H1 (cell line): ENCODE data around the gene MACROD2. TPM values are rescaled to one million over a fixed set of nuclear protein-coding genes. Genes with fewer than 3 reads are reported as not detected.

Experiments used
- CTCF ChIA-PET: fragments of 300-600 bp; sonication (Branson Sonifier 250); formaldehyde crosslinking; loops from one replicate; lab custom pipeline; 2021; ENCODE audit not compliant: partially characterized antibody; lab: Charles Lee
- POLR2A ChIA-PET: fragments of 300-600 bp; sonication (Branson Sonifier 250); formaldehyde crosslinking; loops from one replicate; lab custom pipeline; 2021; ENCODE audit warnings: inconsistent platforms; ENCODE audit not compliant: partially characterized antibody; lab: Charles Lee
- DNase-seq, 2 experiments: peaks; one replicate each; pipeline versions ENCODE4 v3.0.0 to v3.0.0-alpha.2; 2010 to 2022; ENCODE audit warnings: low spot score in 2 of 2, low read depth in 1 of 2, mixed read lengths in 1 of 2
- FAIRE-seq: peaks from 2 replicates; lab custom pipeline; 2011; peaks lifted over from hg19 to GRCh38; lab: Jason Lieb, UNC
- H2AFZ ChIP-seq: 2 replicates; pipeline ENCODE4 v1.8.1; 2012; ENCODE audit warnings: low read length, inconsistent platforms
- H2AK5ac ChIP-seq: 2 replicates; pipeline ENCODE4 v1.6.1; 2013; ENCODE audit warnings: low read depth, low read length
- H2BK120ac ChIP-seq: replicated peaks from 2 replicates; pipeline ENCODE3; 2013; ENCODE audit warnings: low read depth, low read length, inconsistent platforms
- H2BK12ac ChIP-seq: 2 replicates; pipeline ENCODE4 v1.6.1; 2013; ENCODE audit warnings: low read depth, low read length
- H2BK15ac ChIP-seq: 2 replicates; pipeline ENCODE4 v1.6.1; 2013; ENCODE audit warnings: low read length
- H2BK20ac ChIP-seq: 2 replicates; pipeline ENCODE4 v1.6.1; 2013; ENCODE audit warnings: low read length
- H2BK5ac ChIP-seq: 2 replicates; pipeline ENCODE4 v1.6.1; 2013; ENCODE audit warnings: low read depth, low read length
- H3K14ac ChIP-seq: 2 replicates; pipeline ENCODE4 v1.6.1; 2013; ENCODE audit warnings: inconsistent platforms; ENCODE audit not compliant: insufficient read length
- H3K18ac ChIP-seq: 2 replicates; pipeline ENCODE4 v1.6.1; 2013; ENCODE audit warnings: low read length; ENCODE audit errors: extremely low read depth
- H3K23ac ChIP-seq: 2 replicates; pipeline ENCODE4 v1.6.1; 2013; ENCODE audit warnings: inconsistent platforms; ENCODE audit not compliant: insufficient read length
- H3K23me2 ChIP-seq: 2 replicates; pipeline ENCODE4 v1.6.1; 2013; ENCODE audit warnings: low read depth, low read length
- H3K27ac ChIP-seq: 2 replicates; pipeline ENCODE4 v1.6.1; 2011; ENCODE audit warnings: low read depth, low read length, inconsistent platforms
- H3K27me3 ChIP-seq, 4 experiments: replicated peaks in 1 of 4; 1 replicate in 1 of 4; 2 replicates in 3 of 4; pipeline versions ENCODE4 v1.6.1 to v1.8.1; 2011 to 2013; ENCODE audit warnings: low read length in 3 of 4, mild to moderate bottlenecking in 3 of 4, inconsistent platforms in 2 of 4, mixed read lengths in 2 of 4, moderate library complexity in 1 of 4; ENCODE audit not compliant: control insufficient read depth in 3 of 4, insufficient read depth in 3 of 4; ENCODE audit errors: extremely low read depth in 1 of 4
- H3K36me3 ChIP-seq, 4 experiments: 2 replicates each; pipeline versions ENCODE4 v1.6.1 to v1.8.1; 2011 to 2013; ENCODE audit warnings: mild to moderate bottlenecking in 4 of 4, low read length in 3 of 4, moderate library complexity in 2 of 4, control low read depth in 1 of 4, inconsistent platforms in 1 of 4; ENCODE audit not compliant: insufficient read depth in 4 of 4, control insufficient read depth in 2 of 4
- H3K4ac ChIP-seq: replicated peaks from 2 replicates; pipeline ENCODE3; 2013; ENCODE audit warnings: low read length, low read depth, mixed read lengths, inconsistent platforms; ENCODE audit not compliant: insufficient read length
- H3K4me1 ChIP-seq, 4 experiments: replicated peaks in 1 of 4; 1 replicate in 1 of 4; 2 replicates in 3 of 4; pipeline versions ENCODE4 v1.6.1 to v1.8.1; 2011 to 2013; ENCODE audit warnings: low read length in 3 of 4, inconsistent platforms in 2 of 4, mixed read lengths in 1 of 4; ENCODE audit not compliant: insufficient read depth in 4 of 4, control insufficient read depth in 3 of 4
- H3K4me2 ChIP-seq, 2 experiments: 2 replicates each; pipeline versions ENCODE4 v1.6.1 to v1.8.1; 2011 to 2013; ENCODE audit warnings: low read depth in 2 of 2, low read length in 2 of 2, control low read depth in 1 of 2, inconsistent platforms in 1 of 2, mild to moderate bottlenecking in 1 of 2; ENCODE audit not compliant: insufficient read depth in 1 of 2
- H3K4me3 ChIP-seq, 4 experiments: fragments of 200-600, 300-600 bp in 1 of 4; sonication (generic), shearing (Covaris generic), sonication (Bioruptor Twin) in 1 of 4; 2 replicates each; pipeline versions ENCODE4 v1.5.1 to v1.8.1; 2011 to 2016; ENCODE audit warnings: low read length in 4 of 4, low read depth in 3 of 4, control low read depth in 2 of 4, inconsistent platforms in 2 of 4, mild to moderate bottlenecking in 2 of 4, mixed read lengths in 1 of 4, moderate library complexity in 1 of 4; ENCODE audit not compliant: insufficient read depth in 2 of 4; ENCODE audit errors: extremely low read depth in 1 of 4
- H3K56ac ChIP-seq: replicated peaks from 2 replicates; pipeline ENCODE3; 2013; ENCODE audit warnings: low read depth, mild to moderate bottlenecking, mixed read lengths, low read length, inconsistent platforms; ENCODE audit not compliant: insufficient read length
- H3K79me1 ChIP-seq: 2 replicates; pipeline ENCODE4 v1.6.1; 2013; ENCODE audit warnings: low read depth, low read length, control low read depth
- H3K79me2 ChIP-seq, 2 experiments: 2 replicates each; pipeline versions ENCODE4 v1.6.1 to v1.8.1; 2012 to 2013; ENCODE audit warnings: low read length in 2 of 2, mild to moderate bottlenecking in 2 of 2, inconsistent platforms in 1 of 2; ENCODE audit not compliant: insufficient read depth in 2 of 2, control insufficient read depth in 1 of 2
- H3K9ac ChIP-seq, 4 experiments: replicated peaks in 1 of 4; 1 replicate in 1 of 4; 2 replicates in 3 of 4; pipeline versions ENCODE4 v1.6.1 to v1.8.1; 2011 to 2013; ENCODE audit warnings: low read depth in 3 of 4, low read length in 3 of 4, control low read depth in 2 of 4, mild to moderate bottlenecking in 2 of 4, moderate library complexity in 2 of 4, inconsistent platforms in 1 of 4; ENCODE audit errors: extremely low read depth in 1 of 4
- H3K9me3 ChIP-seq, 2 experiments: 2 replicates each; pipeline versions ENCODE4 v1.6.1 to v1.8.1; 2012 to 2013; ENCODE audit warnings: mild to moderate bottlenecking in 2 of 2, moderate library complexity in 2 of 2, control low read depth in 1 of 2, inconsistent platforms in 1 of 2, low read depth in 1 of 2, low read length in 1 of 2, mixed read lengths in 1 of 2; ENCODE audit not compliant: insufficient read depth in 2 of 2
- H4K20me1 ChIP-seq, 2 experiments: replicated peaks in 1 of 2; 2 replicates each; pipeline versions ENCODE3 to v1.8.1; 2011 to 2013; ENCODE audit warnings: inconsistent platforms in 2 of 2, low read length in 2 of 2, mild to moderate bottlenecking in 1 of 2; ENCODE audit not compliant: insufficient read depth in 2 of 2, control insufficient read depth in 1 of 2
- H4K5ac ChIP-seq: 2 replicates; pipeline ENCODE4 v1.6.1; 2013; ENCODE audit warnings: low read length, low read depth, mixed read lengths, inconsistent platforms; ENCODE audit not compliant: insufficient read length
- H4K8ac ChIP-seq: 2 replicates; pipeline ENCODE4 v1.8.0; 2013; ENCODE audit warnings: mild to moderate bottlenecking, moderate library complexity, low read length, inconsistent platforms; ENCODE audit not compliant: insufficient read depth; ENCODE audit errors: extremely low read depth
- H4K91ac ChIP-seq: replicated peaks from 2 replicates; pipeline ENCODE3; 2013; ENCODE audit warnings: low read length, mixed read lengths, inconsistent platforms; ENCODE audit not compliant: insufficient read length
- BRCA1 ChIP-seq: IDR thresholded peaks from 2 replicates; pipeline ENCODE4 v1.6.1; 2012; ENCODE audit warnings: low read depth, low read length, improper control_type of control experiment
- HDAC2 ChIP-seq, 2 experiments: fragments of 300-600 bp in 1 of 2; sonication (generic) in 1 of 2; IDR thresholded peaks; 2 replicates each; pipeline ENCODE4 v1.6.1; 2011 to 2012; ENCODE audit warnings: low read depth in 2 of 2, low read length in 2 of 2, mild to moderate bottlenecking in 2 of 2, moderate library complexity in 2 of 2, borderline replicate concordance in 1 of 2, inconsistent platforms in 1 of 2
- RBBP5 ChIP-seq: IDR thresholded peaks from 2 replicates; pipeline ENCODE4 v1.7.1; 2012; ENCODE audit warnings: low read depth, mild to moderate bottlenecking, inconsistent platforms, low read length, moderate library complexity, borderline replicate concordance
- SUZ12 ChIP-seq: fragments of 200-600 bp; sonication (generic); IDR thresholded peaks from 2 replicates; pipeline ENCODE4 v1.6.1; 2012; ENCODE audit warnings: mild to moderate bottlenecking, inconsistent platforms, low read length, moderate library complexity, mixed read lengths
- WGBS, 2 experiments: shearing (Covaris generic) in 1 of 2; methylation state at CpG; one replicate each; pipeline versions ENCODE4 v1.1.6 to v1.1.7; 2013 to 2015; ENCODE audit warnings: low lambda C conversion rate in 2 of 2, mixed read lengths in 2 of 2, inconsistent platforms in 1 of 2, low coverage in 1 of 2, missing lambda C conversion rate in 1 of 2; ENCODE audit not compliant: insufficient replicate concordance in 2 of 2, insufficient coverage in 1 of 2, insufficient read length in 1 of 2; ENCODE audit errors: extremely low coverage in 1 of 2, missing lambda C conversion rate in 1 of 2; 5-methylcytosine and 5-hydroxymethylcytosine counted together
- polyA plus RNA-seq, 7 experiments: library from polyadenylated mRNA; depleted of rRNA in 3 of 7; stranded (reverse) in 5 of 7; unstranded in 2 of 7; fragments of >200 nt in 5 of 7; fragments of 200-250 nt in 2 of 7; gene quantifications; 1 replicate in 5 of 7; 2 replicates in 1 of 7; 4 replicates in 1 of 7; pipeline versions ENCODE4 v1.2.1 to v1.2.3, GENCODE V29; 2011 to 2013; ENCODE audit warnings: missing spikeins in 2 of 7, mixed read lengths in 2 of 7
- total RNA-seq: library from RNA; stranded (reverse); fragmentation: NEBNext Ultra II Directional; extraction: Animal tissue kit (Norgen Biotek cat#: 25700); gene quantifications from 2 replicates; pipeline ENCODE4 v1.2.1, GENCODE V29; 2021

Gene MACROD2
- total and polyA plus RNA-seq, 2 of the 8 experiments (the other 6 are each of a cell fraction or from before 2014, with no cell fraction given): 0.70 to 3.9 TPM

GRCh38 chr20:14581731-14582130, 586.4 kb downstream of the MACROD2 start:
- Histone ChIP-seq H3K79me2 (no peaks in the 10 kb centered on the region), H2BK120ac (no peak overlapping the region), H3K4me1 (no peaks in the 10 kb centered on the region), H4K91ac (no peak overlapping the region), H3K56ac (no peak overlapping the region), H3K23me2 (no peaks in the 10 kb centered on the region), H2BK12ac (no peak overlapping the region), H4K5ac (no peak overlapping the region), H3K79me1 (no peaks in the 10 kb centered on the region), H3K23ac (no peak overlapping the region), H4K8ac (no peak overlapping the region), H3K27ac (no peak overlapping the region), H3K4me2 (no peak overlapping the region), H2BK5ac (no peak overlapping the region), H4K20me1 (no peaks in the 10 kb centered on the region), H3K9me3 (no peaks in the 10 kb centered on the region), H3K4ac (no peak overlapping the region), H2BK15ac (no peak overlapping the region), H2BK20ac (no peak overlapping the region), H2AK5ac (no peak overlapping the region), H3K18ac (no peak overlapping the region), H3K36me3 (no peaks in the 10 kb centered on the region), H2AFZ (no peak overlapping the region), H3K4me3 (no peak overlapping the region), H3K14ac (no peak overlapping the region), H3K9ac (no peak overlapping the region), H3K27me3 (no peaks in the 10 kb centered on the region)
- WGBS, 2 experiments: 90% methylated on average over 3 of the region's 3 CpGs; no CpG with 5 or more reads in 1 of the 2 experiments
- ChIA-PET CTCF (interaction anchor here (2.4 kb wide), 1 partner anchor 10 kb away, joined by 6 read pairs; no protein-coding TSS in a partner anchor), POLR2A (no interaction called here)
- TF ChIP-seq RBBP5: no peak
- no peak for TF ChIP-seq SUZ12
- TF ChIP-seq HDAC2 (IDR thresholded peaks at IDR 0.05; ENCODE audit: borderline replicate concordance in 1 of 2, low read depth in 2 of 2, low read length in 2 of 2): no peak
- no peak for TF ChIP-seq BRCA1
- DNase-seq: no peak
- no peak for FAIRE-seq
